ENCODE data around the gene MLKL. TPM values are rescaled to one million over a fixed set of nuclear protein-coding genes. Genes with fewer than 3 reads are reported as not detected.
A peak's percentile ranks its signal among the peaks of the same experiment; 100 is the strongest.

The MLKL gene
- total and polyA plus RNA-seq, 2 of the 13 experiments (the other 11 are each of a cell fraction or from before 2014, with no cell fraction given) = 6.4 to 10.7 TPM

DNA sequence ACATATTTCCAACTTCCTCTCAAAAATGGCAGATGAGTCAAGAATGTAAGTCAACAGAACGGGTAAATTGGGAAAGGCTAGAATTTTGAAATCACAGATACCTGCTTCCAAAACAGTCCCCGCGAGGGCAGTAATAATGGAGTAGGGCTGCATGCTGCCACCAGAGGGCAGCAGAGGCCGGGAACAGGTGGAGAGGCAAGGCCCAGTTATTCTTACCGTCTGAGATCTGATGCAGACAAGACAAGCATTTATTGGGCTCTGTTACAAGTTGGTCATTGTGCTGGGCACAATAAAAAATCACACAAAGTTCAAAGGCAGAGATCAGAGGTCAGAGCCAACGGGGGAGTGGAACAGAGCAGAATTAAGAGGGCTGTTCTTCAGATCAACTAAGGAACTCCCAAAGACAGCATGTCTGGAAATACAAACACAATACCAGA, 8.8 kb upstream of the MLKL start (continued):
- TF ChIP-seq, protein P1, sequence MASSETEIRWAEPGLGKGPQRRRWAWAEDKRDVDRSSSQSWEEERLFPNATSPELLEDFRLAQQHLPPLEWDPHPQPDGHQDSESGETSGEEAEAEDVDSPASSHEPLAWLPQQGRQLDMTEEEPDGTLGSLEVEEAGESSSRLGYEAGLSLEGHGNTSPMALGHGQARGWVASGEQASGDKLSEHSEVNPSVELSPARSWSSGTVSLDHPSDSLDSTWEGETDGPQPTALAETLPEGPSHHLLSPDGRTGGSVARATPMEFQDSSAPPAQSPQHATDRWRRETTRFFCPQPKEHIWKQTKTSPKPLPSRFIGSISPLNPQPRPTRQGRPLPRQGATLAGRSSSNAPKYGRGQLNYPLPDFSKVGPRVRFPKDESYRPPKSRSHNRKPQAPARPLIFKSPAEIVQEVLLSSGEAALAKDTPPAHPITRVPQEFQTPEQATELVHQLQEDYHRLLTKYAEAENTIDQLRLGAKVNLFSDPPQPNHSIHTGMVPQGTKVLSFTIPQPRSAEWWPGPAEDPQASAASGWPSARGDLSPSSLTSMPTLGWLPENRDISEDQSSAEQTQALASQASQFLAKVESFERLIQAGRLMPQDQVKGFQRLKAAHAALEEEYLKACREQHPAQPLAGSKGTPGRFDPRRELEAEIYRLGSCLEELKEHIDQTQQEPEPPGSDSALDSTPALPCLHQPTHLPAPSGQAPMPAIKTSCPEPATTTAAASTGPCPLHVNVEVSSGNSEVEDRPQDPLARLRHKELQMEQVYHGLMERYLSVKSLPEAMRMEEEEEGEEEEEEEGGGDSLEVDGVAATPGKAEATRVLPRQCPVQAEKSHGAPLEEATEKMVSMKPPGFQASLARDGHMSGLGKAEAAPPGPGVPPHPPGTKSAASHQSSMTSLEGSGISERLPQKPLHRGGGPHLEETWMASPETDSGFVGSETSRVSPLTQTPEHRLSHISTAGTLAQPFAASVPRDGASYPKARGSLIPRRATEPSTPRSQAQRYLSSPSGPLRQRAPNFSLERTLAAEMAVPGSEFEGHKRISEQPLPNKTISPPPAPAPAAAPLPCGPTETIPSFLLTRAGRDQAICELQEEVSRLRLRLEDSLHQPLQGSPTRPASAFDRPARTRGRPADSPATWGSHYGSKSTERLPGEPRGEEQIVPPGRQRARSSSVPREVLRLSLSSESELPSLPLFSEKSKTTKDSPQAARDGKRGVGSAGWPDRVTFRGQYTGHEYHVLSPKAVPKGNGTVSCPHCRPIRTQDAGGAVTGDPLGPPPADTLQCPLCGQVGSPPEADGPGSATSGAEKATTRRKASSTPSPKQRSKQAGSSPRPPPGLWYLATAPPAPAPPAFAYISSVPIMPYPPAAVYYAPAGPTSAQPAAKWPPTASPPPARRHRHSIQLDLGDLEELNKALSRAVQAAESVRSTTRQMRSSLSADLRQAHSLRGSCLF (CRISPR knock-in tag; IDR thresholded peaks at IDR 0.05; ENCODE audit: borderline replicate concordance) = no peak
- TF ChIP-seq GLI4 (CRISPR knock-in tag; IDR thresholded peaks at IDR 0.05; ENCODE audit: borderline replicate concordance) (peak; percentile 63; the same call in 1 of the 2 replicates), ZFY (CRISPR knock-in tag; IDR thresholded peaks at IDR 0.05) (peak; percentile 57), FOXO1 (CRISPR knock-in tag; IDR thresholded peaks at IDR 0.05) (no peak), ZNF841 (CRISPR knock-in tag; IDR thresholded peaks at IDR 0.05; ENCODE audit: borderline replicate concordance) (no peak), NONO (IDR thresholded peaks at IDR 0.05) (no peak), NONO (CRISPR knock-in tag; conservative IDR thresholded peaks at IDR 0.05) (no peak), EP300 (IDR thresholded peaks at IDR 0.05; ENCODE audit: low read depth in 2 of 2, low read length in 2 of 2) (no peak), EP300 (CRISPR knock-in tag; IDR thresholded peaks at IDR 0.05; ENCODE audit: borderline replicate concordance) (no peak), KAT2B (IDR thresholded peaks at IDR 0.05; ENCODE audit: borderline replicate concordance, low read depth, low read length) (no peak), PHF20 (CRISPR knock-in tag; IDR thresholded peaks at IDR 0.05) (no peak), ZNF777 (CRISPR knock-in tag; IDR thresholded peaks at IDR 0.05) (peak; percentile 61; the same call in 1 of the 2 replicates), ZNF263 (CRISPR knock-in tag; IDR thresholded peaks at IDR 0.05) (0 out of 2 replicates have a peak, but pooled peaks have one; percentile 17), ZNF326 (CRISPR knock-in tag; IDR thresholded peaks at IDR 0.05; ENCODE audit: borderline replicate concordance) (no peak), ARNT (IDR thresholded peaks at IDR 0.05) (no peak), ZNF552 (CRISPR knock-in tag; IDR thresholded peaks at IDR 0.05; ENCODE audit: borderline replicate concordance) (no peak), KAT7 (CRISPR knock-in tag; IDR thresholded peaks at IDR 0.05; ENCODE audit: borderline replicate concordance) (no peak), ATF7 (IDR thresholded peaks at IDR 0.05) (no peak), ATF7 (CRISPR knock-in tag; IDR thresholded peaks at IDR 0.05) (no peak)
- TF ChIP-seq, protein P2, sequence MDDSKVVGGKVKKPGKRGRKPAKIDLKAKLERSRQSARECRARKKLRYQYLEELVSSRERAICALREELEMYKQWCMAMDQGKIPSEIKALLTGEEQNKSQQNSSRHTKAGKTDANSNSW (CRISPR knock-in tag; IDR thresholded peaks at IDR 0.05; ENCODE audit: borderline replicate concordance) = no peak
- TF ChIP-seq, protein P3, sequence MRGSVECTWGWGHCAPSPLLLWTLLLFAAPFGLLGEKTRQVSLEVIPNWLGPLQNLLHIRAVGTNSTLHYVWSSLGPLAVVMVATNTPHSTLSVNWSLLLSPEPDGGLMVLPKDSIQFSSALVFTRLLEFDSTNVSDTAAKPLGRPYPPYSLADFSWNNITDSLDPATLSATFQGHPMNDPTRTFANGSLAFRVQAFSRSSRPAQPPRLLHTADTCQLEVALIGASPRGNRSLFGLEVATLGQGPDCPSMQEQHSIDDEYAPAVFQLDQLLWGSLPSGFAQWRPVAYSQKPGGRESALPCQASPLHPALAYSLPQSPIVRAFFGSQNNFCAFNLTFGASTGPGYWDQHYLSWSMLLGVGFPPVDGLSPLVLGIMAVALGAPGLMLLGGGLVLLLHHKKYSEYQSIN (CRISPR knock-in tag; IDR thresholded peaks at IDR 0.05; ENCODE audit: borderline replicate concordance) = no peak
- TF ChIP-seq, protein P4, sequence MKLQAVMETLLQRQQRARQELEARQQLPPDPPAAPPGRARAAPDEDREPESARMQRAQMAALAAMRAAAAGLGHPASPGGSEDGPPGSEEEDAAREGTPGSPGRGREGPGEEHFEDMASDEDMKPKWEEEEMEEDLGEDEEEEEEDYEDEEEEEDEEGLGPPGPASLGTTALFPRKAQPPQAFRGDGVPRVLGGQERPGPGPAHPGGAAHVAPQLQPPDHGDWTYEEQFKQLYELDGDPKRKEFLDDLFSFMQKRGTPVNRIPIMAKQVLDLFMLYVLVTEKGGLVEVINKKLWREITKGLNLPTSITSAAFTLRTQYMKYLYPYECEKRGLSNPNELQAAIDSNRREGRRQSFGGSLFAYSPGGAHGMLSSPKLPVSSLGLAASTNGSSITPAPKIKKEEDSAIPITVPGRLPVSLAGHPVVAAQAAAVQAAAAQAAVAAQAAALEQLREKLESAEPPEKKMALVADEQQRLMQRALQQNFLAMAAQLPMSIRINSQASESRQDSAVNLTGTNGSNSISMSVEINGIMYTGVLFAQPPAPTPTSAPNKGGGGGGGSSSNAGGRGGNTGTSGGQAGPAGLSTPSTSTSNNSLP (IDR thresholded peaks at IDR 0.05; ENCODE audit: low read depth, low read length) = peak; percentile 50; the same call in 1 of the 2 replicates
- TF ChIP-seq, protein P5, sequence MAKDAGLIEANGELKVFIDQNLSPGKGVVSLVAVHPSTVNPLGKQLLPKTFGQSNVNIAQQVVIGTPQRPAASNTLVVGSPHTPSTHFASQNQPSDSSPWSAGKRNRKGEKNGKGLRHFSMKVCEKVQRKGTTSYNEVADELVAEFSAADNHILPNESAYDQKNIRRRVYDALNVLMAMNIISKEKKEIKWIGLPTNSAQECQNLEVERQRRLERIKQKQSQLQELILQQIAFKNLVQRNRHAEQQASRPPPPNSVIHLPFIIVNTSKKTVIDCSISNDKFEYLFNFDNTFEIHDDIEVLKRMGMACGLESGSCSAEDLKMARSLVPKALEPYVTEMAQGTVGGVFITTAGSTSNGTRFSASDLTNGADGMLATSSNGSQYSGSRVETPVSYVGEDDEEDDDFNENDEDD (CRISPR knock-in tag; IDR thresholded peaks at IDR 0.05; ENCODE audit: borderline replicate concordance) = no peak

Measured in HepG2 (cell line).